Activated naive CD4-positive, alpha-beta T cell treated with anti-CD3 and anti-CD28 coated beads, Interleukin-2, amount 50 U/mL, for 16 hours (primary cell): ENCODE measurements around the gene KRTAP5-10.
"Not testable (repeated sequence)": the region's sequence is repeated elsewhere in the genome, so short reads cannot be mapped to it uniquely, and the experiment has no call there.

Source experiments
- DNase-seq: peaks from one replicate; pipeline ENCODE4 v3.0.0-alpha.2; 2020

KRTAP5-10 gene

DNA sequence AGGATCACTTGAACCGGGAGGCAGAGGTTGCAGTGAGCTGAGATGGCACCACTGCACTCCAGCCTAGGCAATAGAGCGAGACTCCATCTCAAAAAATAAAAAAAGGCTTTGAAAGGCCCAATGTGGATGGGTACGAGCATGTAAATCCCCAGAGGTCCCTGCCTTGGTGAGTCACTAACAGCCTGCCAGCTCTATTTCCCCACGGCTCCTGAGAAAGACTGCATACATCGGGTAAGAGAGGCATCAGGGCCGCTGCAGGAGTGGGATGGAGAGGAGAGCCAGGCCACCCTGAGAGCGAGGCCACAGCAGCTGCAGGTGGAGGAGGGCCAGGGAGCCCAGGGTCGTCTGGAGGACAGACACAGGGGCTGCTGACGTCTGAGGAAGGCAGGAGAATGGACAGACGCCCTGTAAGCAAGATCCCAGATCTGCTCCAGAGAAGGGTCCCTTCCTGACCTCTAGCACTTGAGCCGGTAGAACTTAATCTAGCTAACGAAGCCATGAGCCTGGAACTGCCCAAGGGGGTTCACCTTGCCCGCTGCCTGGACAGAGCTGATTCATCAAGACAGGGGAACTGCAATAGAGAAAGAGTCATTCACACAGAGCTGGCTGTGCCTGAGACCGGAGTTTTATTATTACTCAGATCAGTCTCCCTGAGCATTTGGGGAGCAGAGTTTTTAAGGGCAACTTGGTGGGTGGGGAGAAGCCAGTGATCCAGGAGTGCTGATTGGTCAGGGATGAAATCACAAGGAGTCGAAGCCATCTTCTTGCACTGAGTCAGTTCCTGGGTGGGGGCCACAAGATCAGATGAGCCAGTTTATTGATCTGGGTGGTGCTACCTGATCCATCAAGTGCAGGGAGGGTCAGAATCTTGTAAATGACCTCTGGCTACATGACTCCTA lies 22.2 kb upstream of the KRTAP5-10 start:
- no peak for DNase-seq

DNA sequence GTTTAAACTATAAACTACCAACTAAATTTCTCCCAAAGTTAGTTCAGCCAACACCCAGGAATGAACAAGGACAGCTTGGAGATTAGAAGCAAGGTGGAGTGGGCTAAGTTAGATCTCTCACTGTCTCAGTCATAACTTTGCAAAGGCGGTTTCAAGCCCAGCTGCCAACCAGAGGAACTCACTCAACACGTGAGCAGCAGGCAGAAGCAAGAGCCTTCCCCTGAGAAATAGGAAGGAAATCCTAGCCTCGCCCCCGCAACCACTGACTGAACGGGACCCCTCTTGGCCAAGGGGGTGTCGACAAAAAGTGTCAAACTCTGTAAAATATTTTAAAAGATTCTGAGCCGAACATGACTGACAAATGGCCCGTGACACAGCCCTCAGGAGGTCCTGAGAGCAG lies 21.5 kb upstream of the KRTAP5-10 start:
- DNase-seq = no peak

DNA sequence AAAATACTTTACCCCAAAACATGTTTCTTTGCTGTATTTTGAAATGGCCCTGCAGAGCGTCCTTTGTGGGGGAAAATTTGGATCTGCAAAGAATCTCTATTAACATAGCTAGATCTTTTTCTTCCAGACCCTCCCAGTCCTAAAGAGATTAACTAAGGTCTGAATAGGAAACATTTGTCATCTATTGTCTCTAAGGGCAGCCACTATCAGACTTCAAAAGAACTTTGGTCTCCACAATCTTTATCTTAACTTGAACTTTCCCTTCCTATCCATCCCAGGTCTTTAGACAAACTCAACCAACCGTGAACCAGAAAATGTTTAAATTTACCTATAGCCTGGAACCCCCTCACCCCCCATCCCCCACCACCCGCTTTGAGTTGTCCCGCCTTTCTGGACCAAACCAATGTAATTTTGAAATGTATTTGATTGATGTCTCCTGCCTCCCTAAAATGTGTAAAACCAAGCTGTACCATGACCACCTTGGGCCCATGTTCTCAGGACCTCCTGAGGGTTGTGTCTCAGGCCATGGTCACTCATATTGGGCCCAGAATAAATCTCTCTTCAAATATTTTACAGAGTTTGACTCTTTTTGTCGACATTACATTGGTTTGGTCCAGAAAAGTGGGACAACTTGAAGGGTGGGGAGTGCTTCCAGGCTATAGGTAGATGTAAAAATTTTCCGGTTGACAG lies 20.7 kb upstream of the KRTAP5-10 start:
- no peak for DNase-seq

DNA sequence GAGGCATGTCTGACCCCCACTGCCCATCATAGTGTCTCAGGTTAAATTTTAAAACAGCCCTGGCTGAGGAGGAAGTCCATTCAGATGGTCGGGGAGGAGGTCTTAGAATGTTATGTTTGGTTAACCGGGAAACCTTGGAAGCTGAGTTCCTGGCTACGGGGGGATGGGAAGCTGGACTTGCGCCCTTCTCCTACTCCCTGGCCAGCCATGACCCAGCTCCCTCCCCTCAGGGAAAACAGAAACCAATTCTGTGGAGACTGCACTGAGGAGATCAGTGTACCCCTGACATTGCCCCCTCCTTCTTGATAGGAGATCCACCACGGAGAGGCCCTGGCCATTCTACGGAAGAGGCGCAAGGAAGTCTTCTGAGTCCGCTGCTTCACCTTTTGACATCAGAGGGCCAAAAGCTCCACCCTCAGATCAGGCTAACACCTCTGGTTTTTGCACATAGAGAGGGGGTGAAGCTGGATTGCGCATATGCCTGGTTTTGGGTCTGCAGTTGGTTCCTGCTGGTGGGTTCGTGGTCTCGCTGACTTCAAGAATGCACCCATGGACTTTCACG lies 19.9 kb upstream of the KRTAP5-10 start:
- DNase-seq = no peak

DNA sequence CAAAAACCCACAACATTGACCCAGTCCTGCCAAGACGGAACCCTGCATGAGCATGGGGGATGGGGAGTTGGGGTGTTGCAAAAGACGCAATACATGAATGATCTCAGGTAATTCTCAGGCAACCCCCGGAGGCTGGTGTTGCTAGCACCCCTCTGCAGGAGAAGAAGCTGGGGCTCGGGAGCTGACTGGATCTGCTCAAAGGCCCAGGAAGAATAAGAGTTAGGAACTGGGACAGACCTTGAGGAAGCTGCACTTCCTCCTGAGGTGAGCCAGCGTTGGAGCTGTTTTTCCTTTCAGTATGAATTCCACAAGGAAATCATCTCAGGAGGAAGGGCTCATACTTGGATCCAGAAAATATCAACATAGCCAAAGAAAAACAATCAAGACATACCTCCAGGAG lies 17.2 kb upstream of the KRTAP5-10 start, which contains the start of gene KRTAP5-9:
Gene KRTAP5-9 (plus strand): TSS at position 301 of the 400 bp plus-strand sequence. CDS start 238 bp downstream, outside the sequence.
- DNase-seq = no peak

DNA sequence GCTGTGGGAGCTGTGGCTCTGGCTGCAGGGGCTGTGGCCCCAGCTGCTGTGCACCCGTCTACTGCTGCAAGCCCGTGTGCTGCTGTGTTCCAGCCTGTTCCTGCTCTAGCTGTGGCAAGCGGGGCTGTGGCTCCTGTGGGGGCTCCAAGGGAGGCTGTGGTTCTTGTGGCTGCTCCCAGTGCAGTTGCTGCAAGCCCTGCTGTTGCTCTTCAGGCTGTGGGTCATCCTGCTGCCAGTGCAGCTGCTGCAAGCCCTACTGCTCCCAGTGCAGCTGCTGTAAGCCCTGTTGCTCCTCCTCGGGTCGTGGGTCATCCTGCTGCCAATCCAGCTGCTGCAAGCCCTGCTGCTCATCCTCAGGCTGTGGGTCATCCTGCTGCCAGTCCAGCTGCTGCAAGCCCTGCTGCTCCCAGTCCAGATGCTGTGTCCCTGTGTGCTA lies 16.6 kb upstream of the KRTAP5-10 start:
- DNase-seq = no peak

DNA sequence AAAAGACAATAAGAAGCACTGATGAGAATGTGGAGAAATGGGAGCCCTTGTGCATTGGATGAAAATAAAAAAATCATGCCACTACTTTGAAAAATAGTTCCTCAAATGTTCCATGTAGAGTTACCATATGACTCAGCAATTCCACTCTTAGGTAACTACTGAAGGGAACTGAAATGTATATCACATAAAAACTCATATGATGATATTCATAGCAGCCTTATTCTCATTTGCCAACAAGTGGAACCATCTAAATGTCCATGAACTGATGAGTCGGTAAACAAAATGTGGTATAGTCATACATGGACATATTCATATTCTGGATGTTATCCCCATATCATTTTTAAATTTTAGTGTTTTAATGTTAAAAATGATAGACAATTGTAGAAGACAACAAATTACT lies 13.7 kb upstream of the KRTAP5-10 start:
- DNase-seq = no peak

DNA sequence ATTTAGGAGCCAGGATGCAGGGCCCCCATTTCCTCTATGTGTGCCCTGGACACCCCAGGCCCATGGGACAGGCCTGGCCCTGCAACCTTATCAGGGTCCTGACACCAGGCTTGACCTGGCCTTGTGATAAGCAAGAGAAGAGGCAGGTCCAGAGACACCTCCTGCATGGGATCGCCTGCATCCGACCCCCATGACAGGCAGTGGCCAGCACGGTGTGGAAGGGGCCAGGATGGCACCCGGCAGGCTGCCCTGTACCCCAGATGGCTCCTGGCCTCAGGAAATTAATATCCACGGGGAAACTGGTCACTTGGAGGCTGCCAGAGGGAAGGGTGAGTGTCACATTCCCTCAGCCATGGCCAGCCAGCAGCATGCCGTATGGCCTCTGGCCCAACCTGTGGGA lies 10.4 kb upstream of the KRTAP5-10 start:
- no peak for DNase-seq

DNA sequence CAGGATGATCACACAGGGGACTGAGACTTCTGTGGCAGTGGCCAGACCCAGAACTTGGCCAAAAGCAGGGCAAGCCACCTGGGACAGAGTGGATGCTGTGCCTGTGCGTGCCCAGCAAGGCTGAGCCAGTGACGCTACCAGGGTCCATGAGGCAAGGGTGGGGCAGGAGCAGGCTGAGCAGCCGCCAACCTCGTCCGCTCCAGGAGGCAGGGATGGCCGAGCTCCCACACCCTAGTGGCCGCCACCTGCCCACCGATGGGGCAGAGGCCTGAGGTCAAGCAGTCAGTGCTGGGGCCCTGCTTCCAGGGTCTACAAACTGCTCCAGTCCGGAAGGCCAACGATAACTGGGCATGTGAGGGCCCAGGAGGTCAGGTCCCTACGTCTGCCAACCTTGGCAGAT lies 9.9 kb upstream of the KRTAP5-10 start:
- no peak for DNase-seq

DNA sequence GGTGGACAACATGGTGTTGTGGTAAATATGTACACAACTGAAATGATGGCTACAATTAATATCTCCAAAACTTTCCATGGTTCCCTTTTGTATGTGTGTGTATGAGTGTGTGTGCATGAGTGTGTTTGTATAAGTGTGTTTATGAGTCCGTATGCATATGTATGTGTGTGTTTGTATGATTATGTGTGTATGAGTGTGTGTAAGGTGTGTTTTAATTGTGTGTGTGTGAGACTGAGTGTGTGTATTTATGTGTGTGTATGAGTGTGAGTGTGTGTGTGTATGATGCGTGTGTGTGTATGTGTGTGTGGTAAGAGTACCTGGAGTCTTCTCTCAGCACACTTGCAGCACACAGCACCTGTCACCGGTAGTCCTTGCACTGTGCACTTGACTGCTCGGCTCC lies 9.3 kb upstream of the KRTAP5-10 start:
- DNase-seq = no peak

DNA sequence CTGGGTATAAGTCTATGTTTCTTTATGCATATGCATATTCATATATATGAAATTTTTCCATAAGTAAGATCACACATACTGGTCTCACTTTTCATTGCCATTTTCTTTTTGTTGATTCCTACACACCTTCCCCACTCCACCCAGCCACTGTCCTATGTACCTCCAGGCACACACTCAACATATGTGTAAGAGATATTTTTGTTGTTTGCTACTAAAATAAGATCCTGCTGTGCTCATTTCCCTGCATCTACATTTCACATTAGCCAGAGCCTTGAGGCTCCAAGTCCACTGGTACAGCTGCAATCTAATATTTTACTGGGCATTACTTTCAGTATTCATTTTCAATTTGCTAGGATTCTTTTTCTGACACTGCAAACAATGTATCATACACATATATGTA lies 8.1 kb upstream of the KRTAP5-10 start:
- DNase-seq = no peak

DNA sequence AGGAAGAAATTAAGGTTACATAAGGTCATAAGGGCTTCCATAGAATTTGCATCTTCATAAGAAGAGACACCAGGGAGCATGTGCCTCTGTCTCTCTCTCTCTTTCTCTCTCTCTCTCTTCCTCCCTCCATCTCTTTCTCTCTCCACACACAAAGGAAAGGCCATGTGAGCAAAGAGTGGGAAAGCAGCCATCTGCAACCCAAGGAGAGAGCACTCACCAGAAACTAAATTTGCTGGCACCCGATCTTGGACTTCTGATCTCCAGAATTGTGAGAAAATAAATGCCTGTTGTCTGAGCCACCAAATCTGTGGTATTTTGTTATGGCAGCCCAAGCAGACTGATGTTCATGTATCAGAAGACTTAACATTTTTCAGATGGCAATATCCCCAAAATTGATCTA lies 6.4 kb upstream of the KRTAP5-10 start:
- no peak for DNase-seq

DNA sequence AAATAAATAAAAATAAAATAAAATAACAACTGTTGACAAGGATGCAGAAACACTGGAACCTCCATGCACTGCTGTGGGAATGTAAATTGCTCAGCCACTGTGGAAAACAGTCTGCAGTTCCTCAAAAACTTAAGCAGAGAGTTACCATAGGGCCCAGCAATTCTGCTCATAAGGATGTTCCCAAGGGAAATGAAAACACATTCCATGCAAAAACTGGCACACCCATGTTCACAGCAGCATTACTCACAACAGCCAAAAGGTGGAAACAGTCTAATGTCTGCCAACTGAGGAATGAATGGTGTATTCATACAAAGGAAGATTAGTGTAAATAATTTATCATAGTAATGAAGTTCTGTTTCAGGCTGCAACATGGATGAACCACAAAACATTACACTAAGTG lies 3.2 kb upstream of the KRTAP5-10 start:
- no peak for DNase-seq

DNA sequence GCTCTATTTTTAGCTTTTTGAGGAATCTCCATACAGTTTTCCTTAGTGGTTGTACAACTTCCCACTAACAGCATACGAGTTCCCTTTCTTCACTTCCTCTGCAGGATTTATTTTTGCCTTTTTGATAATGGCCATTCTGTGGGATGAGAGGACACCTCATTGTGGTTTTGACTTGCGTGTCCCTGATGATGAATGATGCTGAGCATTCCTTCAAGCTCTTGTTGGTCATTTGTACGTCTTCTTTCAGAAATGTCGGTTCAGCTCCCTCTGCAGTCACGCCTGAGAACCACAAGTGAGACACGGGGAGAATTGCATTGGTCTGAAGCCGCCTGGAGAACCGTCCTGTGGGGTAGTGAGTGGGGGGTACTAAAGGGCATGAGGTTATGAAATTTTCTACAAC lies 2.0 kb upstream of the KRTAP5-10 start:
- no peak for DNase-seq

DNA sequence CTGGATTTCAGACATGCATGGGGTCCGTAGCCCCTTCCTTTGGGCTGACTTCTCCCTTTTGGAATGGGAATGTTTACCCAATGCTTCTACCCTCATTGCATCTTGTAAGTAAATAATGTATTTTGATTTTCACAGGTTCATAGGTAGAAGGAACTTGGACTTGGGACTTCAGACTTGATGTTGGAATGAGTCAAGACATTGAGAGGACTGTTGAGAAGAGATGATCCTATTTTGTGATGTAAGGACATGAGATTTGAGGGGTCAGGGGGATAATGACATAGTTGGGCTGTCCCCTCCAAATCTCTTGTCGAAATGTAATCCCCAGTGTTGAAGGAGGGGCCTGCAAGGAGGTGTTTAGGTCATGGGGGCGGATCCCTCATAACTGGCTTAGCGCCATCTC lies 933 bp upstream of the KRTAP5-10 start:
- DNase-seq = no peak

DNA sequence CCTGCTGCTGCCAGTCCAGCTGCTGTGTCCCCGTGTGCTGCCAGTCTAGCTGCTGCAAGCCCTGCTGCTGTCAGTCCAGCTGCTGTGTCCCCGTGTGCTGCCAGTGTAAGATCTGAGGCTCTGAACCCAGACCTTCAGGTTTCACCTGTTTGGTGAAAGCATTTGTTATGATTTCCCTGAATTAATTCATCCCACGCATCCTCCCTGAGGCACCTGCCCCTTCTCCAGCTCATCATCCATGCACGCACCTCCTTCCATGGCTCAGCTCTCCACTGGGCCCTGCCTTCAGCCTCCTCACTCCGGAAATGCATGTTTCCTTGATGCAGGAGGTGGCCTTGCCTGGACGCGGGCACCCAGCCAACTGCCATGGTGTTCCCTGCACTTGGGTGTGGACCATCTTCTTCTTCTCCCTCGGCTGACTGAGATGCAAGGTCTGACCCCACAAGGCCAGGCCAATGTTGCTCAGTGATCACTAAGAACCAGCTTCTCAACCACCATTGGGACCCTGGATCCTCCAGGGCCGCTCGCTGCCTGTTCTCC lies 788 bp downstream of the KRTAP5-10 start:
- DNase-seq = no peak

DNA sequence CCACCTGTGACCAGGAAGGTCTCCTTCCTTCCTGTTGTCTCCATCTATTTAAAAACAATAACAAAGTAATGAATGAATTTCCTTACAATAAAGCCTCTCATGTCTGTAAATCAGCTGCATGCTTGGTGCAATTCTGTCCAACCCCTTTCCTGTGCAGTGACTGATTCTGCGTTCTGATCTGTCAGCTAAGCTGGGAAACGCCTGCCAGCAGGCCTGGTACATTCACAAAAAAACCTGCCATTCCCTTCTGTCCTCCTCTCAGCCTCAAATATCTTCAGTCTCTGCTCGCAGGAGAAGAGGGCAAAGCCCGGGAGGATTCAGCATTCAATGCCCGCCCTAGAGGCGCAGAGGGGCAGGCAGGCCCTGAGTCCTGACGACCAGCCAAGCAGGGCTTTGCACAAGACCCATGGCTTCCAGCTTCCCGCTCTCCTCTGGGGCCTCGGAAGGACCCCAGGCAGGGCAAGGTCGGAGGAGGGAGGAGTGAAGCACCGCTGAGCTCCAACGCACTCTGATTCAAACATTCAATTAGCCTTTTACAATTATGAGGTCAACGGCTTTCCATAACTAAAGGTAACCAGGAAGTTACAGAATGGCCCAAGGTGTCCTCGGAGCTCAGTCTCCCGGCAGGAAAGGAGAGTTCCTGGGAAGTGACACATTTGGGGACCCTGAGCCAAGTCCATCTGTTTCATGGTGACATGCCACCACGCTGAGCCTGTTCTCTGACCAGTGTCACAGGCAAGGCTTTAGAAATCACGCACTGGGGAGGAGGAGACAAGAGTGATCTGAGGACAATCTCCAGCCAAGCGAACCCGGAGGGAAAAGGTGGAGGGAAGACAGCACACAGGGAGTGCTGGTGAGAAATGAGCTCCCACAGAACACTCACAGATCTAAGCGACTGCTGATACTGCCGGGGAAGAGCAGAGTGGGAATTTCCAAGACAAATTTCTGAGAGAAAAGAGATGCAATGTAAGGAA lies 1.6 kb downstream of the KRTAP5-10 start:
- DNase-seq = not testable (repeated sequence)

DNA sequence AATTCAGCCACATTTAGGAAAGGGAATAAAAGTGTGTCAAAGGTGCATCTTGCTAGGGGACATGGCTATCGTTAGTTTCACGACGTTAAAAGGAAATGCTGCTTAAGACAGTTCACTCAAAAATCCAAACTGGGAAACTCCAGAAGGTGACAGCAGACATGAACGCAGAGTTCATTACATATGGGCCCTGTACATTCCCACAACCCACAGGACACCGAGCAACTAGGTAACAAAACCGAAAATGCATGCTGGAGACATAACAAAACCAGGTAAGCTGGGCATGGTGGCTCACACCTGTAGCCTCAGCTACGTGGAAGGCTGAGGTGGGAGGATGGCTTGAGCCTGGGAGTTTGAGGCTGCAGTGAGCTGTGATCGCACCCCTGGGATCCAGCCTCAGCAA lies 2.3 kb downstream of the KRTAP5-10 start:
- DNase-seq = not testable (repeated sequence)

DNA sequence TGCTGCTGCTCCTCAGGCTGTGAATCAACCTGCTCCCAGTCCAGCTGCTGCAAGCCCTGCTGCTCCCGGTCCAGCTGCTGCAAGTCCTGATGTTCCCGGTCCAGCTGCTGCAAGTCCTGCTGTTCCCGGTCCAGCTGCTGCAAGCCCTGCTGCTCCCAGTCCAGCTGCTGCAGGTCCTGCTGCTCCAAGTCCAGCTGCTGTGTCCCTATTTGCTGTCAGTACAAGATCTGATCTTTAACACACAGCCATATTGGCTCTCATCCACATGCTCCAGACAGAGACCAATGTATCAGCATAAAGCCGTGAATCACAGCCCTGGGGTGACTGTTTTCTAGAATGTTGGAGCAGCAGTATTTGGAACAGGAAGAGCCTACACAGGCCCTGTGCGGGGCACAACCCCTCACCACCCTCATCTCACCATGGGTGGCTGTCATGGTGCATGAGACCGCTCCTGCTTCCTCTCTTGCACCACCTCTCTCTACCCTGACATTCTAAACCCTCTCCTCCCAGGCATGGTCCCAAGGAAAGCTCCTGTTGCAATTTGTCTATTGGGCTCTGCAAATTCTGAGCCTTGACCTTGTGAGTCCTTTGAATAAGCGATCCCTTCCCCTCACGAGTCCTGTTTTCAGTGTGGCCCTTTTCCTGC lies 3.5 kb downstream of the KRTAP5-10 start:
- DNase-seq = no peak

DNA sequence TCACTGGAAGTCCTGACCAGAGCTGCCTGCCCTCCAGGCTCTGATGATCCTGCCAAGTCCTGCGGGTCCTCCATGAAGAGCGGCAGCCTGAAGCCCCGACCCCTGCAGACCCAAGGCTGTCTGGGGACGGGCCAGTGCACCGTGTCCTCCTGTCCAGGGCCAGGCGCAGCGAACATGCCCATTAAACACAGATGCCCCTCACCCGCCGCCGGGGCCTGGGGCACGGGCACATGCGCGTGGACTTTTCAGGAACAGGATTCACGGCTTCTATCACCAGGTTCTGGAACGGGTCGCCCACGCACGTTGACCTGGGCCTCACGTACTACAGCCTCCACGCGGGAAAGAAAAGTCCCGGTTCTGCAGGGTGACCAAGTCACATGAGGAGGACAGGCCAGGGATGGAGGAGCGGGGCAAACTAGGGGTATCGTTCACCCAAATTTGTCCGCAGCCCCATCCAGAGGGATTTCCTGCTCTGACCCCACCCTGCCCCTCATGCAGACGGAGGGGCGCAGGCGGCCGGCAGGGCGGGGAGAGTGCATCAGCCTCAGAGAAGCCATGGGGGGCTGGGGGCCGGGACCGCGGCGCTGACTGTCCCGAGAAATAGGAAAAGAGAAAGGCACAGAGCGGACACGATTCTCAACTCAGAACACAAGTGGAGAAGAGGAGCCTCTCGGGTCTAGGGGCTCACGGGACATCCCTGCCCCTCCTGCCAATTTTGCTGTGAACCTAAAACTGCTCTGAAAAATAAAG lies 5.9 kb downstream of the KRTAP5-10 start:
- DNase-seq = not testable (repeated sequence)

DNA sequence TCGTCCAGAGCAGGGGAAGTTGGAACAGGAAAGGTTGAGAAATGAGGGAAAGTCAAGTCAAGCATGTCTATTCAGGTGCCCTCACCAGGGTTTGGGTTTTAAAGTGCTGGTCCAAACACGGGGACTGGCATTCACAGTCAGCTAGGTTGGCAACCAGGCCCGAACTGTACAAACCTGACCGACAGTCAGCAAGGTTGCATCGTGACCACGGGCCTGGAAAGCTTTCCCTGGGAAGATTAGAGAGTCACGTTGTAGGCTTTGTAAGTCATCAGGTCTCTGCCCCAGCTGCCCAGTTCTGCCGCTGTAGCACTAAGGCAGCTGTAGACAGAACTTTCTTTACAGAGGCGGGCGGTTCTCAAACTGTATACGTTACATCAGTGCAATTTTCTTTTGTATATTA lies 7.4 kb downstream of the KRTAP5-10 start:
- DNase-seq = no peak
